IMR-90 (cell line): ENCODE results near the gene CAMK4. TPM values are rescaled to one million over a fixed set of nuclear protein-coding genes. Genes with fewer than 3 reads are reported as not detected.

Experiments used
- ATAC-seq: fragments of 200-7000 bp; cut with Tn5 transposase; 2 replicates; pipeline ENCODE4 v1.9.1; 2020; ENCODE audit warnings: low read depth, mild to moderate bottlenecking, moderate library complexity
- BruUV-seq: library from RNA; stranded (reverse); fragments of 400-500 nt; replicated peaks from 2 replicates; lab custom pipeline; 2021; lab: Mats Ljungman, UMichigan
- CTCF ChIA-PET: fragments of 300-600 bp; formaldehyde crosslinking; extraction: SDS; loops from one replicate; lab custom pipeline; 2021; ENCODE audit warnings: antibody characterized with exemption; lab: Yijun Ruan, JAX
- POLR2A ChIA-PET: fragments of 300-600 bp; sonication (Branson Sonifier 250); formaldehyde crosslinking; loops from one replicate; lab custom pipeline; 2022; ENCODE audit warnings: antibody characterized with exemption; ENCODE audit not compliant: unreplicated experiment; lab: Charles Lee
- DNase-seq: peaks from one replicate; pipeline ENCODE4 v3.0.0; 2013
- H2AFZ ChIP-seq: replicated peaks from 2 replicates; pipeline ENCODE3; 2013; ENCODE audit warnings: low read length, mild to moderate bottlenecking; ENCODE audit not compliant: poor library complexity
- H2AK5ac ChIP-seq: 2 replicates; pipeline ENCODE4 v1.6.1; 2013; ENCODE audit warnings: low read depth, low read length, inconsistent platforms
- H2AK9ac ChIP-seq: replicated peaks from 2 replicates; pipeline ENCODE3; 2013; ENCODE audit warnings: mild to moderate bottlenecking, low read depth, low read length, moderate library complexity; ENCODE audit not compliant: poor library complexity
- H2BK120ac ChIP-seq: 2 replicates; pipeline ENCODE4 v1.6.1; 2013; ENCODE audit warnings: low read depth, low read length, inconsistent platforms
- H2BK15ac ChIP-seq: 3 replicates; pipeline ENCODE4 v1.6.1; 2013; ENCODE audit warnings: low read depth, low read length, inconsistent platforms
- H2BK20ac ChIP-seq: 2 replicates; pipeline ENCODE4 v1.6.1; 2013; ENCODE audit warnings: low read depth, mild to moderate bottlenecking, inconsistent platforms, low read length, moderate library complexity
- H2BK5ac ChIP-seq: 2 replicates; pipeline ENCODE4 v1.6.1; 2013; ENCODE audit warnings: mild to moderate bottlenecking, low read depth, low read length, inconsistent platforms; ENCODE audit not compliant: poor library complexity, severe bottlenecking
- H3K14ac ChIP-seq: replicated peaks from 2 replicates; pipeline ENCODE4 v1.6.1; 2013; ENCODE audit warnings: low read depth, low read length, inconsistent platforms
- H3K18ac ChIP-seq: 2 replicates; pipeline ENCODE4 v1.6.1; 2013; ENCODE audit warnings: low read depth, low read length, control low read depth
- H3K23ac ChIP-seq: 2 replicates; pipeline ENCODE4 v1.6.1; 2013; ENCODE audit warnings: low read depth, low read length, inconsistent platforms
- H3K27ac ChIP-seq: 2 replicates; pipeline ENCODE4 v1.5.1; 2013; ENCODE audit warnings: mild to moderate bottlenecking, control low read depth, low read length; ENCODE audit not compliant: insufficient read depth
- H3K27me3 ChIP-seq: 2 replicates; pipeline ENCODE4 v1.6.1; 2013; ENCODE audit warnings: low read length; ENCODE audit not compliant: control insufficient read depth, insufficient read depth
- H3K36me3 ChIP-seq: 2 replicates; pipeline ENCODE4 v1.6.1; 2013; ENCODE audit warnings: low read length, mixed read lengths; ENCODE audit not compliant: control insufficient read depth, insufficient read depth
- H3K4ac ChIP-seq: 2 replicates; pipeline ENCODE4 v1.6.1; 2013; ENCODE audit warnings: low read depth, low read length, inconsistent platforms
- H3K4me1 ChIP-seq: 2 replicates; pipeline ENCODE4 v1.6.1; 2013; ENCODE audit warnings: low read length, mixed read lengths; ENCODE audit not compliant: control insufficient read depth, insufficient read depth
- H3K4me2 ChIP-seq: 2 replicates; pipeline ENCODE4 v1.6.1; 2013; ENCODE audit warnings: low read depth, mild to moderate bottlenecking, control low read depth, low read length, moderate library complexity
- H3K4me3 ChIP-seq: 2 replicates; pipeline ENCODE4 v1.5.1; 2013; ENCODE audit warnings: low read depth, mild to moderate bottlenecking, control low read depth, low read length, moderate library complexity; ENCODE audit not compliant: insufficient read depth
- H3K56ac ChIP-seq: 2 replicates; pipeline ENCODE4 v1.6.1; 2013; ENCODE audit warnings: low read length, inconsistent platforms; ENCODE audit not compliant: insufficient read depth; ENCODE audit errors: extremely low read depth
- H3K79me1 ChIP-seq, 2 experiments: 2 replicates each; pipeline ENCODE4 v1.6.1; 2013; ENCODE audit warnings: low read length in 2 of 2, inconsistent platforms in 1 of 2, low read depth in 1 of 2
- H3K9ac ChIP-seq: 2 replicates; pipeline ENCODE4 v1.6.1; 2013; ENCODE audit warnings: low read depth, low read length, control low read depth
- H3K9me1 ChIP-seq: 2 replicates; pipeline ENCODE4 v1.6.1; 2013; ENCODE audit warnings: low read length, inconsistent platforms; ENCODE audit not compliant: insufficient read depth
- H3K9me3 ChIP-seq: 2 replicates; pipeline ENCODE4 v1.6.1; 2013; ENCODE audit warnings: low read length; ENCODE audit not compliant: control insufficient read depth, insufficient read depth
- H4K20me1 ChIP-seq: 2 replicates; pipeline ENCODE4 v1.6.1; 2013; ENCODE audit warnings: low read length, inconsistent platforms; ENCODE audit not compliant: insufficient read depth
- H4K5ac ChIP-seq: 2 replicates; pipeline ENCODE4 v1.6.1; 2013; ENCODE audit warnings: mild to moderate bottlenecking, low read depth, low read length, control low read depth
- H4K8ac ChIP-seq, 2 experiments: 2 replicates each; pipeline ENCODE4 v1.6.1; 2013; ENCODE audit warnings: low read depth in 2 of 2, low read length in 2 of 2, control low read depth in 1 of 2, inconsistent platforms in 1 of 2
- H4K91ac ChIP-seq: 2 replicates; pipeline ENCODE4 v1.6.1; 2013; ENCODE audit warnings: low read depth, low read length, inconsistent platforms; ENCODE audit not compliant: insufficient read depth
- BHLHE40 ChIP-seq: fragments of 150-350 bp; IDR thresholded peaks from 2 replicates; pipeline ENCODE4 v1.6.1; 2016; ENCODE audit warnings: mild to moderate bottlenecking, low read depth, low read length
- CEBPB ChIP-seq: IDR thresholded peaks from 2 replicates; pipeline ENCODE4 v1.6.1; 2012; ENCODE audit warnings: low read depth, low read length, improper control_type of control experiment
- CHD1 ChIP-seq: IDR thresholded peaks from 2 replicates; pipeline ENCODE4 v1.6.1; 2012; ENCODE audit warnings: low read depth, low read length, improper control_type of control experiment
- ELK1 ChIP-seq: fragments of 150-350 bp; IDR thresholded peaks from 2 replicates; pipeline ENCODE4 v1.6.1; 2016; ENCODE audit warnings: low read depth, mild to moderate bottlenecking, low read length, moderate library complexity, borderline replicate concordance
- FOS ChIP-seq: fragments of 150-350 bp; IDR thresholded peaks from 2 replicates; pipeline ENCODE4 v1.6.1; 2016; ENCODE audit warnings: low read depth, low read length
- MAFK ChIP-seq: IDR thresholded peaks from 2 replicates; pipeline ENCODE4 v1.6.1; 2012; ENCODE audit warnings: low read depth, low read length, improper control_type of control experiment
- MAZ ChIP-seq: IDR thresholded peaks from 2 replicates; pipeline ENCODE4 v1.6.1; 2012; ENCODE audit warnings: low read depth, mild to moderate bottlenecking, low read length, improper control_type of control experiment, moderate library complexity, borderline replicate concordance
- MXI1 ChIP-seq: IDR thresholded peaks from 2 replicates; pipeline ENCODE4 v1.6.1; 2012; ENCODE audit warnings: low read depth, mild to moderate bottlenecking, low read length, moderate library complexity, borderline replicate concordance
- NFE2L2 ChIP-seq: fragments of 150-350 bp; IDR thresholded peaks from 2 replicates; pipeline ENCODE4 v1.6.1; 2016; ENCODE audit warnings: low read depth, mild to moderate bottlenecking, low read length
- POLR2A ChIP-seq: IDR thresholded peaks from 2 replicates; pipeline ENCODE4 v1.6.1; 2012; ENCODE audit warnings: mild to moderate bottlenecking, low read depth, low read length
- RAD21 ChIP-seq: IDR thresholded peaks from 2 replicates; pipeline ENCODE4 v1.6.1; 2012; ENCODE audit warnings: low read length, improper control_type of control experiment
- RCOR1 ChIP-seq: IDR thresholded peaks from 2 replicates; pipeline ENCODE4 v1.6.1; 2012; ENCODE audit warnings: mild to moderate bottlenecking, low read length, improper control_type of control experiment; ENCODE audit not compliant: insufficient replicate concordance
- RFX5 ChIP-seq: IDR thresholded peaks from 2 replicates; pipeline ENCODE4 v1.8.0; 2012; ENCODE audit warnings: low read depth, mild to moderate bottlenecking, low read length, moderate library complexity
- SMC3 ChIP-seq: fragments of 150-350 bp; IDR thresholded peaks from 2 replicates; pipeline ENCODE4 v1.6.1; 2016; ENCODE audit warnings: low read depth, mild to moderate bottlenecking, antibody characterized with exemption, low read length, moderate library complexity
- WGBS, 2 experiments: methylation state at CpG; one replicate each; pipeline versions ENCODE4 v1.1.5 to v1.1.7; 2013; ENCODE audit warnings: missing lambda C conversion rate in 2 of 2; ENCODE audit not compliant: insufficient read length in 1 of 2; ENCODE audit errors: extremely low coverage in 2 of 2; 5-methylcytosine and 5-hydroxymethylcytosine counted together
- dilution Hi-C: fragments of 300-500 bp; cut with HindIII; formaldehyde crosslinking; loops from one replicate; pipeline ENCODE4 v1.14.3; 2018; ENCODE audit warnings: low sequenced_read_pairs; ENCODE audit not compliant: unreplicated experiment
- in situ Hi-C: fragments of 300-500 bp; cut with MboI; formaldehyde crosslinking; loops from 3 replicates; pipeline ENCODE4 v1.14.3; 2019; ENCODE audit warnings: low sequenced_read_pairs, inconsistent platforms, mixed read lengths
- intact Hi-C: fragments of 100-400 bp; cut with micrococcal nuclease; formaldehyde crosslinking; loops from 2 replicates; pipeline ENCODE4 v1.10.0; 2022
- polyA plus RNA-seq, 3 experiments: library from polyadenylated mRNA; depleted of rRNA; stranded (reverse); fragments of >200 nt; gene quantifications; 2 replicates each; pipeline ENCODE4 v1.2.3, GENCODE V29; 2012; ENCODE audit warnings: low replicate concordance in 1 of 3
- total RNA-seq: library from RNA; depleted of rRNA; stranded (reverse); fragments of >200 nt; gene quantifications from 2 replicates; pipeline ENCODE4 v1.2.3, GENCODE V29; 2012
- TF ChIP-seq, protein P1 (sequence below): conservative IDR thresholded peaks from 2 replicates; pipeline ENCODE4 v1.5.1; 2012; ENCODE audit warnings: mild to moderate bottlenecking, low read depth, low read length, improper control_type of control experiment
- TF ChIP-seq, protein P2 (sequence below): fragments of 150-350 bp; IDR thresholded peaks from 2 replicates; pipeline ENCODE4 v1.6.1; 2017; ENCODE audit warnings: mild to moderate bottlenecking, antibody characterized with exemption, low read length, low read depth

Gene CAMK4
- total and polyA plus RNA-seq, 2 of the 4 experiments (the other 2 are of a cell fraction): 3.7 to 4.8 TPM

- DNase-seq: no peak
- in situ Hi-C loops (no loop called here), intact Hi-C loops (no loop called here), dilution Hi-C loops (no loop called here)
- no peak overlapping the region for H2BK120ac ChIP-seq
- H3K36me3 ChIP-seq: no peaks in the 10 kb centered on the region
- no CpG with 5 or more reads among the region's 1 CpG for WGBS, 2 experiments
- no peak overlapping the region for H4K91ac ChIP-seq
- H3K79me1 ChIP-seq: no peaks in the 10 kb centered on the region
- ChIA-PET CTCF (no interaction called here), POLR2A (no interaction called here)
- H2BK20ac ChIP-seq: no peak overlapping the region
- H3K4me1 ChIP-seq: no peaks in the 10 kb centered on the region
- no peak overlapping the region for H3K27ac ChIP-seq
- H2BK5ac ChIP-seq: no peak overlapping the region
- H3K14ac ChIP-seq: no peak overlapping the region
- TF ChIP-seq, protein P1, sequence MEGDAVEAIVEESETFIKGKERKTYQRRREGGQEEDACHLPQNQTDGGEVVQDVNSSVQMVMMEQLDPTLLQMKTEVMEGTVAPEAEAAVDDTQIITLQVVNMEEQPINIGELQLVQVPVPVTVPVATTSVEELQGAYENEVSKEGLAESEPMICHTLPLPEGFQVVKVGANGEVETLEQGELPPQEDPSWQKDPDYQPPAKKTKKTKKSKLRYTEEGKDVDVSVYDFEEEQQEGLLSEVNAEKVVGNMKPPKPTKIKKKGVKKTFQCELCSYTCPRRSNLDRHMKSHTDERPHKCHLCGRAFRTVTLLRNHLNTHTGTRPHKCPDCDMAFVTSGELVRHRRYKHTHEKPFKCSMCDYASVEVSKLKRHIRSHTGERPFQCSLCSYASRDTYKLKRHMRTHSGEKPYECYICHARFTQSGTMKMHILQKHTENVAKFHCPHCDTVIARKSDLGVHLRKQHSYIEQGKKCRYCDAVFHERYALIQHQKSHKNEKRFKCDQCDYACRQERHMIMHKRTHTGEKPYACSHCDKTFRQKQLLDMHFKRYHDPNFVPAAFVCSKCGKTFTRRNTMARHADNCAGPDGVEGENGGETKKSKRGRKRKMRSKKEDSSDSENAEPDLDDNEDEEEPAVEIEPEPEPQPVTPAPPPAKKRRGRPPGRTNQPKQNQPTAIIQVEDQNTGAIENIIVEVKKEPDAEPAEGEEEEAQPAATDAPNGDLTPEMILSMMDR: no peak
- no peak for TF ChIP-seq ELK1
- TF ChIP-seq BHLHE40: no peak
- TF ChIP-seq, protein P2, sequence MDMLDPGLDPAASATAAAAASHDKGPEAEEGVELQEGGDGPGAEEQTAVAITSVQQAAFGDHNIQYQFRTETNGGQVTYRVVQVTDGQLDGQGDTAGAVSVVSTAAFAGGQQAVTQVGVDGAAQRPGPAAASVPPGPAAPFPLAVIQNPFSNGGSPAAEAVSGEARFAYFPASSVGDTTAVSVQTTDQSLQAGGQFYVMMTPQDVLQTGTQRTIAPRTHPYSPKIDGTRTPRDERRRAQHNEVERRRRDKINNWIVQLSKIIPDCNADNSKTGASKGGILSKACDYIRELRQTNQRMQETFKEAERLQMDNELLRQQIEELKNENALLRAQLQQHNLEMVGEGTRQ: no peak
- TF ChIP-seq RCOR1: no peak
- no peak for TF ChIP-seq RFX5
- no peak for TF ChIP-seq CHD1
- no peak for TF ChIP-seq MXI1
- TF ChIP-seq MAFK: no peak
- TF ChIP-seq MAZ: no peak
- no peak for TF ChIP-seq NFE2L2
- TF ChIP-seq SMC3: no peak
- TF ChIP-seq CEBPB: no peak
- no peak for TF ChIP-seq POLR2A
- no peak for TF ChIP-seq RAD21
- TF ChIP-seq FOS: no peak
- no peaks in the 10 kb centered on the region for H4K20me1 ChIP-seq
- H3K9me1 ChIP-seq: no peaks in the 10 kb centered on the region
- no peak overlapping the region for H3K18ac ChIP-seq
- H3K4ac ChIP-seq: no peak overlapping the region
- no TSS peak for BruUV-seq
- no peaks in the 10 kb centered on the region for H3K27me3 ChIP-seq
- H3K9ac ChIP-seq: no peak overlapping the region
- no peak overlapping the region for H3K4me3 ChIP-seq
- no peak overlapping the region for H2AK5ac ChIP-seq
- no peak overlapping the region for H2AFZ ChIP-seq
- no peak overlapping the region for H2BK15ac ChIP-seq
- H2AK9ac ChIP-seq: no peak overlapping the region
- H4K8ac ChIP-seq: no peak overlapping the region
- H3K4me2 ChIP-seq: no peak overlapping the region
- ATAC-seq: no peak
- no peak overlapping the region for H4K5ac ChIP-seq
- no peak overlapping the region for H3K56ac ChIP-seq
- no peak overlapping the region for H3K23ac ChIP-seq
- H3K9me3 ChIP-seq: no peaks in the 10 kb centered on the region
These were observed 77.1 kb downstream of the CAMK4 start for GRCh38 chr5:111301264-111301663.
